ENCODE results near the gene IGFBP2. TPM values are rescaled to one million over a fixed set of nuclear protein-coding genes. Genes with fewer than 3 reads are reported as not detected.

The IGFBP2 gene
- total RNA-seq, 1 donor from 2014 or later = 371 TPM

GRCh38 chr2:216649574-216649973 lies 16.4 kb downstream of the IGFBP2 start:
- no peaks in the 10 kb centered on the region for H3K9me3 Mint-ChIP-seq
- Histone ChIP-seq H3K27me3 (no peaks in the 10 kb centered on the region), H3K79me2 (ENCODE audit: low read depth) (peaks cover 100% of the 10 kb centered on the region), H3K27ac (peak overlapping the region; percentile 19), H3K4me3 (no peak overlapping the region), H3K9me3 (ENCODE audit: low read depth) (no peaks in the 10 kb centered on the region), H3F3A (ENCODE audit: low read depth) (peaks cover 9% of the 10 kb centered on the region), H3K4me2 (peak overlapping the region; percentile 32), H3K4me1 (peaks cover 31% of the 10 kb centered on the region), H3K9ac (no peak overlapping the region), H2AFZ (replicated peaks) (no peak overlapping the region), H4K20me1 (ENCODE audit: low read depth) (peaks cover 100% of the 10 kb centered on the region), H3K36me3 (peaks cover 5% of the 10 kb centered on the region)
- H3K27me3 Mint-ChIP-seq (ENCODE audit: insufficient read depth, low read depth) = no peaks in the 10 kb centered on the region
- H3K36me3 Mint-ChIP-seq = peaks cover 56% of the 10 kb centered on the region
- H3K27ac Mint-ChIP-seq = no peak overlapping the region
- peaks cover 70% of the 10 kb centered on the region for H3K4me1 Mint-ChIP-seq
- H3K4me3 Mint-ChIP-seq = no peak overlapping the region
- no peak for DNase-seq (ENCODE audit: low spot score)
- TF ChIP-seq EZH2 (IDR thresholded peaks at IDR 0.05) (no peak), CTCF (IDR thresholded peaks at IDR 0.05) (no peak), EZH2phosphoT487 (IDR thresholded peaks at IDR 0.05) (no peak)

- H3K36me3 ChIP-seq = peaks cover 5% of the 10 kb centered on the region
- H3K9ac ChIP-seq = no peak overlapping the region
- Mint-ChIP-seq H3K27ac (peak overlapping the region; percentile 78), H3K4me1 (peaks cover 67% of the 10 kb centered on the region), H3K36me3 (peaks cover 50% of the 10 kb centered on the region), H3K4me3 (peak overlapping the region; percentile 68), H3K9me3 (no peaks in the 10 kb centered on the region), H3K27me3 (ENCODE audit: insufficient read depth, low read depth) (no peaks in the 10 kb centered on the region)
- peaks cover 9% of the 10 kb centered on the region for H3F3A ChIP-seq (ENCODE audit: low read depth)
- peak overlapping the region; percentile 13 for H3K4me2 ChIP-seq
- peak overlapping the region; percentile 19 for H3K27ac ChIP-seq
- no peak for DNase-seq (ENCODE audit: low spot score)
- no peaks in the 10 kb centered on the region for H3K9me3 ChIP-seq (ENCODE audit: low read depth)
- peaks cover 100% of the 10 kb centered on the region for H3K79me2 ChIP-seq (ENCODE audit: low read depth)
- no peaks in the 10 kb centered on the region for H3K27me3 ChIP-seq
- H3K4me3 ChIP-seq = no peak overlapping the region
- peaks cover 100% of the 10 kb centered on the region for H4K20me1 ChIP-seq (ENCODE audit: low read depth)
- TF ChIP-seq EZH2phosphoT487 (IDR thresholded peaks at IDR 0.05) (no peak), CTCF (IDR thresholded peaks at IDR 0.05) (no peak), EZH2 (IDR thresholded peaks at IDR 0.05) (no peak)
- no peak overlapping the region for H2AFZ ChIP-seq (replicated peaks)
- H3K4me1 ChIP-seq = peaks cover 27% of the 10 kb centered on the region
Observed at GRCh38 chr2:216650626-216651257, 17.5 kb downstream of the IGFBP2 start.

DNA sequence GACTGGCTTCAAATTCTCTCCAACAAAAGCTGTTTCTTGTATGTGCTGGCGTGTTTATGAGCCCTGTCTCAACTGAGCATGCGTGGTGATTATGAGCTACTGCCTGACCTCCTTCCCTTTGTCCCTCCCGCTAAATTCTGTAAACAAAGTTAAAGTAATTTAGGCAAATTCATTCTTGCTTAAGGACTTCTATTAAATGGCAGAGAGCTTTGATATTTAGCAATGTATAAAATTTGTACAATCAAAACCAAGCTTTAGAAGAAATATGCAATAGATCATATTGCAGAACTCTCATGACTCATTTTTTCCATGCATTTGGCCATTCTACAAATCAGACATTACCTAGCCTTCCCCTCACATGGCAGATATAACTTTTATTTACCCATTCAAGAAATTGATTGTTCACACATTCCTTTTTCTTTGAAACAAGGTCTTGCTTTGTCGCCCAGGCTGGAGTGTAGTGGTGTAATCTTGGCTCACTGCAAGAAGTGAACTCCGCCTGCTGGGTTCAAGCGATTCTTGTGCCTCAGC lies 18.2 kb downstream of the IGFBP2 start:
- H3K79me2 ChIP-seq (ENCODE audit: low read depth) = peaks cover 100% of the 10 kb centered on the region
- TF ChIP-seq EZH2phosphoT487 (IDR thresholded peaks at IDR 0.05) (no peak), CTCF (IDR thresholded peaks at IDR 0.05) (no peak), EZH2 (IDR thresholded peaks at IDR 0.05) (no peak)
- H3K4me1 ChIP-seq = peaks cover 27% of the 10 kb centered on the region
- no peaks in the 10 kb centered on the region for H3K27me3 ChIP-seq
- H3K36me3 ChIP-seq = no peaks in the 10 kb centered on the region
- H2AFZ ChIP-seq (replicated peaks) = no peak overlapping the region
- no peak overlapping the region for H3K9ac ChIP-seq
- H3K4me3 ChIP-seq = no peak overlapping the region
- peaks cover 9% of the 10 kb centered on the region for H3F3A ChIP-seq (ENCODE audit: low read depth)
- Mint-ChIP-seq H3K4me1 (peaks cover 65% of the 10 kb centered on the region), H3K4me3 (no peak overlapping the region), H3K36me3 (peaks cover 43% of the 10 kb centered on the region), H3K9me3 (no peaks in the 10 kb centered on the region), H3K27ac (peak overlapping the region; percentile 1), H3K27me3 (ENCODE audit: insufficient read depth, low read depth) (no peaks in the 10 kb centered on the region)
- peak overlapping the region; percentile 13 for H3K4me2 ChIP-seq
- H3K27ac ChIP-seq = no peak overlapping the region
- peaks cover 100% of the 10 kb centered on the region for H4K20me1 ChIP-seq (ENCODE audit: low read depth)
- DNase-seq (ENCODE audit: low spot score) = no peak
- H3K9me3 ChIP-seq (ENCODE audit: low read depth) = no peaks in the 10 kb centered on the region
